HG02852 (cell line): ENCODE data around the gene JAG1.

ENCODE experiments used
- ATAC-seq: cut with Tn5 transposase; IDR thresholded peaks from one replicate; pipeline ENCODE4 v1.9.1; 2021; ENCODE audit warnings: mild to moderate bottlenecking, moderate library complexity; ENCODE audit not compliant: unreplicated experiment

JAG1 gene

GRCh38 chr20:10673842-10674683, at the start of gene JAG1:
Gene JAG1, minus strand, starts transcription at chr20:10673999. Its CDS starts 469 bp downstream, at chr20:10673530.
- peak; percentile 46 for ATAC-seq

- no peak for ATAC-seq
These were observed 48.2 kb upstream of the JAG1 start for GRCh38 chr20:10721976-10722375.

GRCh38 chr20:10721137-10721896, 47.5 kb upstream of the JAG1 start:
- ATAC-seq: no peak

GRCh38 chr20:10720565-10720964, 46.8 kb upstream of the JAG1 start:
- no peak for ATAC-seq

- no peak for ATAC-seq
These were observed 46.1 kb upstream of the JAG1 start for GRCh38 chr20:10719740-10720385.

GRCh38 chr20:10718661-10719060, 44.9 kb upstream of the JAG1 start:
- no peak for ATAC-seq

- ATAC-seq: no peak
These were observed 43.1 kb upstream of the JAG1 start for GRCh38 chr20:10716855-10717254.

GRCh38 chr20:10715035-10715434, 41.2 kb upstream of the JAG1 start:
- ATAC-seq: no peak

- ATAC-seq: no peak
These were observed 40.6 kb upstream of the JAG1 start for GRCh38 chr20:10714236-10714975.

GRCh38 chr20:10713161-10713560, 39.4 kb upstream of the JAG1 start:
- ATAC-seq: no peak

GRCh38 chr20:10711903-10712451, 38.2 kb upstream of the JAG1 start:
- ATAC-seq: no peak

- no peak for ATAC-seq
These were observed 37.4 kb upstream of the JAG1 start for GRCh38 chr20:10710991-10711775.

- no peak for ATAC-seq
These were observed 36.1 kb upstream of the JAG1 start for GRCh38 chr20:10709916-10710315.

- ATAC-seq: no peak
These were observed 34.8 kb upstream of the JAG1 start for GRCh38 chr20:10708351-10709185.

GRCh38 chr20:10707791-10708190, 34.0 kb upstream of the JAG1 start:
- no peak for ATAC-seq

- no peak for ATAC-seq
These were observed 33.3 kb upstream of the JAG1 start for GRCh38 chr20:10707068-10707467.

- no peak for ATAC-seq
These were observed 32.6 kb upstream of the JAG1 start for GRCh38 chr20:10706460-10706811.

GRCh38 chr20:10705801-10706459, 32.1 kb upstream of the JAG1 start:
- ATAC-seq: no peak

- no peak for ATAC-seq
These were observed 27.8 kb upstream of the JAG1 start for GRCh38 chr20:10701607-10702006.
